Measurements from ENCODE around the gene TMEM207. TPM values are rescaled to one million over a fixed set of nuclear protein-coding genes. Genes with fewer than 3 reads are reported as not detected.

The TMEM207 gene
- total RNA-seq, 1 donor from 2014 or later, result not detected

- no peak overlapping the region for H2AFZ ChIP-seq (ENCODE audit: low read depth, low read length)
- no peaks in the 10 kb centered on the region for H3K9me3 ChIP-seq (ENCODE audit: insufficient read depth, low read depth, low read length)
- Mint-ChIP-seq H3K9me3 (ENCODE audit: unreplicated experiment) (peaks cover 4% of the 10 kb centered on the region), H3K4me3 (ENCODE audit: unreplicated experiment) (no peak overlapping the region), H3K4me1 (ENCODE audit: low read depth, unreplicated experiment) (no peaks in the 10 kb centered on the region), H3K27me3 (ENCODE audit: low read depth, unreplicated experiment) (no peaks in the 10 kb centered on the region), H3K27ac (ENCODE audit: unreplicated experiment) (no peak overlapping the region), H3K36me3 (ENCODE audit: low read depth, unreplicated experiment) (no peaks in the 10 kb centered on the region)
- DNase-seq (ENCODE audit: low read depth) (no peak), FAIRE-seq (no peak)
- H3K27me3 ChIP-seq (ENCODE audit: insufficient read depth, low read length), result no peaks in the 10 kb centered on the region
- no peaks in the 10 kb centered on the region for H3K79me2 ChIP-seq (ENCODE audit: insufficient read depth, low read length)
- no peak overlapping the region for H3K4me3 ChIP-seq (ENCODE audit: insufficient read depth, low read depth, low read length)
- H4K20me1 ChIP-seq (ENCODE audit: insufficient read depth, low read length), result no peaks in the 10 kb centered on the region
- H3K4me1 ChIP-seq (ENCODE audit: insufficient read depth, low read length), result no peaks in the 10 kb centered on the region
- H3K9ac ChIP-seq (ENCODE audit: low read length), result no peak overlapping the region
- no peaks in the 10 kb centered on the region for H3K36me3 ChIP-seq (ENCODE audit: insufficient read depth, low read length)
- H3K4me2 ChIP-seq (ENCODE audit: low read length), result no peak overlapping the region
- no peak overlapping the region for H3K27ac ChIP-seq (ENCODE audit: low read depth, low read length)
- TF ChIP-seq, protein P1, sequence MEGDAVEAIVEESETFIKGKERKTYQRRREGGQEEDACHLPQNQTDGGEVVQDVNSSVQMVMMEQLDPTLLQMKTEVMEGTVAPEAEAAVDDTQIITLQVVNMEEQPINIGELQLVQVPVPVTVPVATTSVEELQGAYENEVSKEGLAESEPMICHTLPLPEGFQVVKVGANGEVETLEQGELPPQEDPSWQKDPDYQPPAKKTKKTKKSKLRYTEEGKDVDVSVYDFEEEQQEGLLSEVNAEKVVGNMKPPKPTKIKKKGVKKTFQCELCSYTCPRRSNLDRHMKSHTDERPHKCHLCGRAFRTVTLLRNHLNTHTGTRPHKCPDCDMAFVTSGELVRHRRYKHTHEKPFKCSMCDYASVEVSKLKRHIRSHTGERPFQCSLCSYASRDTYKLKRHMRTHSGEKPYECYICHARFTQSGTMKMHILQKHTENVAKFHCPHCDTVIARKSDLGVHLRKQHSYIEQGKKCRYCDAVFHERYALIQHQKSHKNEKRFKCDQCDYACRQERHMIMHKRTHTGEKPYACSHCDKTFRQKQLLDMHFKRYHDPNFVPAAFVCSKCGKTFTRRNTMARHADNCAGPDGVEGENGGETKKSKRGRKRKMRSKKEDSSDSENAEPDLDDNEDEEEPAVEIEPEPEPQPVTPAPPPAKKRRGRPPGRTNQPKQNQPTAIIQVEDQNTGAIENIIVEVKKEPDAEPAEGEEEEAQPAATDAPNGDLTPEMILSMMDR (IDR thresholded peaks at IDR 0.05; ENCODE audit: insufficient read depth, low read depth, low read length), result no peak
- TF ChIP-seq EZH2 (IDR thresholded peaks at IDR 0.05; ENCODE audit: insufficient read depth, low read length), result no peak
Observed at GRCh38 chr3:190467922-190468321, 18.2 kb upstream of the TMEM207 start.

- Histone ChIP-seq H3K79me2 (ENCODE audit: insufficient read depth, low read length) (no peaks in the 10 kb centered on the region), H3K36me3 (ENCODE audit: insufficient read depth, low read length) (no peaks in the 10 kb centered on the region), H3K9me3 (ENCODE audit: insufficient read depth, low read depth, low read length) (no peaks in the 10 kb centered on the region), H3K27ac (ENCODE audit: low read depth, low read length) (no peak overlapping the region), H3K4me3 (ENCODE audit: insufficient read depth, low read depth, low read length) (no peak overlapping the region), H3K4me1 (ENCODE audit: insufficient read depth, low read length) (no peaks in the 10 kb centered on the region), H3K9ac (ENCODE audit: low read length) (no peak overlapping the region), H4K20me1 (ENCODE audit: insufficient read depth, low read length) (no peaks in the 10 kb centered on the region), H3K27me3 (ENCODE audit: insufficient read depth, low read length) (no peaks in the 10 kb centered on the region), H3K4me2 (ENCODE audit: low read length) (no peak overlapping the region), H2AFZ (ENCODE audit: low read depth, low read length) (no peak overlapping the region)
- no peaks in the 10 kb centered on the region for H3K9me3 Mint-ChIP-seq (ENCODE audit: unreplicated experiment)
- H3K27me3 Mint-ChIP-seq (ENCODE audit: low read depth, unreplicated experiment), result peaks cover 2% of the 10 kb centered on the region
- DNase-seq (ENCODE audit: low read depth), result no peak
- H3K4me3 Mint-ChIP-seq (ENCODE audit: unreplicated experiment), result no peak overlapping the region
- no peak for FAIRE-seq
- H3K4me1 Mint-ChIP-seq (ENCODE audit: low read depth, unreplicated experiment), result peaks cover 3% of the 10 kb centered on the region
- H3K36me3 Mint-ChIP-seq (ENCODE audit: low read depth, unreplicated experiment), result no peaks in the 10 kb centered on the region
- TF ChIP-seq, protein P1 (IDR thresholded peaks at IDR 0.05; ENCODE audit: insufficient read depth, low read depth, low read length), result no peak
- TF ChIP-seq EZH2 (IDR thresholded peaks at IDR 0.05; ENCODE audit: insufficient read depth, low read length), result no peak
- no peak overlapping the region for H3K27ac Mint-ChIP-seq (ENCODE audit: unreplicated experiment)
Observed at GRCh38 chr3:190458040-190458439, 8.3 kb upstream of the TMEM207 start.

DNA sequence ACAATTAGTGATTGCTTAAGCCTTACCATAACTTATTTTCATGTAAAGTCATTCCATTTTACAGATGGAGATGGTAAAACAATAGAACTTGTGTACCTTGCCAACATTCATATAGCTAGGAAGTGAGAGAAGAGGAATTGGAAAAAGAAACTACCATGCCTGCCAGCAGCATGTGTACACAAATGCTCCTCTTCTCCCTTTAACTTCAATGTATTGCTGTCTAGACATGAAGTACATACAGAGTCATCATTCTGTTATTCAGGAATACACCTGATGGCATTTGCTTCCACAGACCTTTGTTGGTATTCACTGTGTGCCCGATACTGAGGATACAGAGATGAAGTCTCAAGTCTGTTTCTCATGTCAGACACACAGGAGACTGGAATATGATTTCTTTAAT is 7.1 kb upstream of the TMEM207 start:
- Mint-ChIP-seq H3K4me1 (ENCODE audit: low read depth, unreplicated experiment) (peaks cover 3% of the 10 kb centered on the region), H3K27me3 (ENCODE audit: low read depth, unreplicated experiment) (no peaks in the 10 kb centered on the region), H3K36me3 (ENCODE audit: low read depth, unreplicated experiment) (no peaks in the 10 kb centered on the region), H3K9me3 (ENCODE audit: unreplicated experiment) (no peaks in the 10 kb centered on the region), H3K4me3 (ENCODE audit: unreplicated experiment) (no peak overlapping the region), H3K27ac (ENCODE audit: unreplicated experiment) (no peak overlapping the region)
- Histone ChIP-seq H4K20me1 (ENCODE audit: insufficient read depth, low read length) (no peaks in the 10 kb centered on the region), H3K9ac (ENCODE audit: low read length) (no peak overlapping the region), H3K36me3 (ENCODE audit: insufficient read depth, low read length) (no peaks in the 10 kb centered on the region), H3K4me2 (ENCODE audit: low read length) (no peak overlapping the region), H3K27me3 (ENCODE audit: insufficient read depth, low read length) (no peaks in the 10 kb centered on the region), H3K79me2 (ENCODE audit: insufficient read depth, low read length) (no peaks in the 10 kb centered on the region), H3K4me1 (ENCODE audit: insufficient read depth, low read length) (no peaks in the 10 kb centered on the region), H3K9me3 (ENCODE audit: insufficient read depth, low read depth, low read length) (no peaks in the 10 kb centered on the region), H3K4me3 (ENCODE audit: insufficient read depth, low read depth, low read length) (no peak overlapping the region), H3K27ac (ENCODE audit: low read depth, low read length) (no peak overlapping the region), H2AFZ (ENCODE audit: low read depth, low read length) (no peak overlapping the region)
- DNase-seq (ENCODE audit: low read depth) (no peak), FAIRE-seq (no peak)
- TF ChIP-seq, protein P1 (IDR thresholded peaks at IDR 0.05; ENCODE audit: insufficient read depth, low read depth, low read length), result no peak
- TF ChIP-seq EZH2 (IDR thresholded peaks at IDR 0.05; ENCODE audit: insufficient read depth, low read length), result no peak

Data from astrocyte (in vitro differentiated cells and primary cell).